ENCODE results near the gene STING1.

- TF ChIP-seq EZH2 (IDR thresholded peaks at IDR 0.05; ENCODE audit: borderline replicate concordance, low read length), result no peak
- TF ChIP-seq CTCF (IDR thresholded peaks at IDR 0.05; ENCODE audit: low read length), result no peak
These were observed 12.3 kb upstream of the STING1 start for GRCh38 chr5:139494832-139495231.
